ENCODE data around the gene SPINK14.

Gene SPINK14

GRCh38 chr5:148168246-148168645 lies at the start of gene SPINK14:
Gene SPINK14, plus strand, starts transcription at chr5:148168546. Its CDS starts 1,187 bp downstream, at chr5:148169733.
- DNase-seq: no peak

- DNase-seq: no peak
Observed at GRCh38 chr5:148120317-148120716, 48.0 kb upstream of the SPINK14 start.

GRCh38 chr5:148125641-148126040 lies 42.7 kb upstream of the SPINK14 start:
- DNase-seq: no peak

- DNase-seq: no peak
Observed at GRCh38 chr5:148135091-148136048, 33.0 kb upstream of the SPINK14 start.

GRCh38 chr5:148140846-148141245 lies 27.5 kb upstream of the SPINK14 start:
- DNase-seq: no peak

GRCh38 chr5:148141645-148142044 lies 26.7 kb upstream of the SPINK14 start:
- no peak for DNase-seq

GRCh38 chr5:148145916-148146315 lies 22.4 kb upstream of the SPINK14 start:
- no peak for DNase-seq

- no peak for DNase-seq
Observed at GRCh38 chr5:148146487-148146886, 21.9 kb upstream of the SPINK14 start.

- DNase-seq: no peak
Observed at GRCh38 chr5:148147415-148147814, 20.9 kb upstream of the SPINK14 start.

- no peak for DNase-seq
Observed at GRCh38 chr5:148151872-148152271, 16.5 kb upstream of the SPINK14 start.

- DNase-seq: no peak
Observed at GRCh38 chr5:148152781-148153180, 15.6 kb upstream of the SPINK14 start.

GRCh38 chr5:148156609-148157008 lies 11.7 kb upstream of the SPINK14 start:
- DNase-seq: no peak

GRCh38 chr5:148162038-148162437 lies 6.3 kb upstream of the SPINK14 start:
- no peak for DNase-seq

- DNase-seq: no peak
Observed at GRCh38 chr5:148163345-148163744, 5.0 kb upstream of the SPINK14 start.

GRCh38 chr5:148166550-148167283 lies 1.6 kb upstream of the SPINK14 start:
- no peak for DNase-seq

- DNase-seq: no peak
Observed at GRCh38 chr5:148172377-148172776, 4.0 kb downstream of the SPINK14 start.

GRCh38 chr5:148176480-148176879 lies 8.1 kb downstream of the SPINK14 start:
- no peak for DNase-seq

GRCh38 chr5:148177207-148177606 lies 8.9 kb downstream of the SPINK14 start:
- DNase-seq: no peak

- DNase-seq: no peak
Observed at GRCh38 chr5:148179234-148179824, 11.0 kb downstream of the SPINK14 start.

GRCh38 chr5:148186248-148187003 lies 18.1 kb downstream of the SPINK14 start:
- no peak for DNase-seq

- DNase-seq: no peak
Observed at GRCh38 chr5:148191010-148191409, 22.7 kb downstream of the SPINK14 start.

- no peak for DNase-seq
Observed at GRCh38 chr5:148193202-148193601, 24.9 kb downstream of the SPINK14 start.

- DNase-seq: no peak
Observed at GRCh38 chr5:148201151-148201550, 32.8 kb downstream of the SPINK14 start.
